ENCODE measurements around the gene CNEP1R1.

The CNEP1R1 gene

DNA sequence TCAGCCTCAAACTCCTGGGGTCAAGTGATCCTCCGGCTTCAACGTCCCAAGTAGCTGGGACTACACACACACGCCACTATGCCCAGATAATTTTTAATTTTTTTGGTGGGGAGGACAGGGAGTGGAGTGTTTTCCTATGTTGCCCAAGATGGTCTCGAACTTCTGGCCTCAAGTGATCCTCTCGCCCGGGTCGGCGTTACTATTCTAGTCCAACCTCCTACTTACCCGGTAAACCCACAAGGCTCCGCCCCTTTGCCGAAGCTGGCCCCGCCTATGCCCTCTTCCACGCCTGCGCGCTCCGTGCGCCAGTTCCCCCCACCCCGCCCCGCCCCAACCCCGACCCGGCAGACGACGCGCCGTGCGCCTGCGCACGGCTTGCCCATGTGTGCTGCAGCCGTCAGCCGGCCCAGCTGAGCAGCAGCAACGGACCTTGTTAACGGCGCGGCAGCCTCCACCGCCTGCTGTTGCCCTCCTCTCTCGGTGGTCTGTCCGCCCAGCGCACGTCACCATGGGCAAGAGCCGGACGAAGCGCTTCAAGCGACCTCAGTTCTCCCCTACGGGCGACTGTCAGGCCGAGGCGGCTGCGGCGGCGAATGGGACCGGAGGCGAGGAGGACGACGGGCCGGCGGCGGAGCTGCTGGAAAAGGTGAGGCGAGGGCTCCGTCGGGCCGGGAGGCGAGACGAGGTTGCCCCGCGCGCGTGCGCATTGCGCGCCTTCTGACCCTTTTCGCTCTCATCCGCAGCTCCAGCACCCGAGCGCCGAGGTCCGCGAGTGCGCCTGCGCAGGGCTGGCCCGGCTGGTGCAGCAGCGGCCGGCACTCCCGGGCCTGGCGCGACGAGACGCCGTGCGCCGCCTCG, 40.8 kb downstream of the CNEP1R1 start, which contains the start of gene HEATR3:
HEATR3 (plus strand) TSS at position 347 of the 858 bp plus-strand sequence; CDS start at position 509, 162 bp downstream.
- peak; percentile 94 for DNase-seq

DNA sequence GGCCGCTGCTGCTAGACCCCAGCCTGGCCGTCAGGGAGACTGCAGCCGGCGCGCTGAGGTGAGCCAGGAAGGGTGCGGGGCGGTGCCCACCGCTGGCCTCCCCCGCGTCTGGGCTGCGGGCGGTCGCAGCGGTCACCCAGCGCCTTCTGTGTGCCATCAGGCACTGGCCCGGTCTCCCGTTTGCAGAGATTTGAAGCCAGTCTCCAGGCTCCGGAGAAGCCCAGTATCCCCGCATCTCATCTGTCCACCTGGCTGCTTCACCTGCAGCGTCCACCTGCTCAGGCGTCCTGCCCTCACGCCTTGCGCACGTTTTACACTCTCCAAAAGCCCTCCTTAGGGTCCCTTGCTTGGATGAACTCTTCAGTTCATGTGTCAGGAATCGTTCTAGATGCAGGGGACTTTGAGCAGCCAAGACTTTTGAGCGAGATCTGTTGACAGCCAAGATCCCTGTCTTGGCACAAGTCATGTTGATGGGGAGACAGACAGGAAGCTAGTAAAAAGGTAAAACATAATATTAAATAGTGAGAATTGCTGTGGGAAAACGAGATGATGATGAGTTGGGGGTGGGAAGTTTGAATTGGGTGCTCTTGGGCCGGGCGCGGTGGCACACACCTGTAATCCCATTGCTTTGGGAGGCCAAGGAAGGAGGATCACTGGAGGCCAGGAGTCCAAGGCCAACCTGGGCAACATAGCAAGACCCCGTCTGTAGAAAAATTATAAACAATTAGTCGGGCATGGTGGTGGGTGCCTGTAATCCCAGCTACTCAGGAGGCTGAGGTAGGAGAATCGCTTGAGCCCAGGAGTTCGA, 41.7 kb downstream of the CNEP1R1 start:
- DNase-seq = no peak

DNA sequence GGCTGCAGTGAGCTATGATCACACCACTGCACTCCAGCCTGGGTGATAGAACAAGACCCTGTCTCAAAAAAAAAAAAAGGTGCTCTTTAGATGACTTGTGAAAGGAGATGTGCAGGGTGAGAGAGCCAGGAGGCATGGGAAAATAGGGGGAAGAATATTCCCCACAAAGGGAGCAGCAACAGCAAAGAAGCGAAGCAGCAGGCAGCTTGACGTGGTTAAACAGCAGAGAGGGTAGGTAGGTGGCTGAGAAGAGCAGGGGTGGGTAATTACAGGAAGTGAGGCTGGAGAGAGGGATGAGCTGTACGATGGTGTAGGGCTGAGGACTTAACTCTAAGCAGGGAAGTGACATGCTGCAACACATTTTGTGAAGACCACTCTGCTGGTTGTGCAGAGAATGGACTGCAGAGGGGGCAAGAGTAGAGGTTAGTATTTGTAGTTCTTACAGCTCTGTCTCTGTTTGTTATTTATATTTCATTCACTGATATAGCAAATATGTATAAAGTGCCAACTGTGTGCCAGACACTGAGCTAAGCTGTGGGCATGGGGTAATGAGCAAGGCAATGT, 42.3 kb downstream of the CNEP1R1 start:
- no peak for DNase-seq

DNA sequence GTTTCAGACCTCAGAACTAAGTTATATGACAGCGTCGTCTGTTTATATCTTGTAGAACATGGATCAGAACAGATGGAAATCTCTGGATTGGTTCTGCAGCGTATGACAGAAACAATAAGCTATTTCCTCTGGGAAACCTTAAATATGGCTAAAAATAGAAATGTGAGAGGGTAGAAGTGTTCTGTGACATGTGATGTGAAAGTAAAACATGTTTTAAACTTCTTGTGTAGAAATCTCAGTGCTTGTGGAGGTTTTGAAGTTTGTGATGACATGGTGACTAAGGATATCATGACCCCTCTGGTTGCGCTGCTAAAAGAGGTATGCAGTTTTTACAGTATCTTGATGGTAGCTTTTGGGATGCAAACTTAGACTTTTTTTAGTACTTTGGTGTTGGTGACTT, 43.5 kb downstream of the CNEP1R1 start:
- no peak for DNase-seq

DNA sequence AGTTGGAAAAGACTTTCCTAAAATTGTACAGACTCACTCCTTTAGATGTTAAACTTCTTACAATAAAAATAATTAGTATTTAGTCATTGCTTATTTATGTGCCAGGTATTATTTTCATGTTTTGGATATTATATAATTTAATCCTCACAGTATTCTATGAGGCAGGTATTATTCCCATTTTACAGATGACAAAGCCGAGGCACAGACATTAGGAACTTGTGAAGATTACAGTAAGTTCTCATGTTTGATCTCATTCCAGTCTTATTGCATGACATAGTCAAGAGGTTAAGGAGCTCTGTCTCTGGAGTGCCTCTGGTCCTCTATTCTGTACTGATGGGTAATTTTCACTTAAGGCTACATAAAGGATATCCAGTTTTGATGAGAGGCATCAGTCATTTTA, 44.0 kb downstream of the CNEP1R1 start:
- DNase-seq = no peak

DNA sequence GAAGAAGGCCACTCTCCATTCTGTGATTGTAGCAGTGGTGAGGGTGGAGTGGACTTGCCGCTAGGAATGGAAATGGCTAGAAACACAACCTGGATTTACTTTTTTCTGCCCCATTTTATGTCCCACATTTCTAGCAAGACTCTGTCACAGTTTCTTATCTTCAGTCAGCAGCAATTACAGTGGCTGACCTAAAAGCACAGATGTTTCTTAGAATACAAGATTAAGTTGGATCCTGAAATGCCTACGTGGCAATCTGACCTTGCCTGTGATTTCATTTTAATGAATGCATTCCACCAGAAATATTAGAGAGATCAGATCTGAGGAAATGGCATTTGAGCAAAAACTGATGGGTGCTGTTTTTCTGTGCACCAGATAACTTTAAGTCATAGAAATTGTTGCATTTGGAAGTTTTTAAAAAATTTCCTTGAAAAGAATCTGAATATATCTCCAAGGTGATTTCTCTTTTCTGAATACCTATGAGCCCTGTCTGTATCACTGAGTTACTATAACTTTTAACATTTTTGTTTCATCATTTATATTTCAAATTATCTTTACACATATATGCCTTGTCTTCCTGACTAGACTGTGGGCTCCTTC, 46.1 kb downstream of the CNEP1R1 start:
- DNase-seq = no peak

DNA sequence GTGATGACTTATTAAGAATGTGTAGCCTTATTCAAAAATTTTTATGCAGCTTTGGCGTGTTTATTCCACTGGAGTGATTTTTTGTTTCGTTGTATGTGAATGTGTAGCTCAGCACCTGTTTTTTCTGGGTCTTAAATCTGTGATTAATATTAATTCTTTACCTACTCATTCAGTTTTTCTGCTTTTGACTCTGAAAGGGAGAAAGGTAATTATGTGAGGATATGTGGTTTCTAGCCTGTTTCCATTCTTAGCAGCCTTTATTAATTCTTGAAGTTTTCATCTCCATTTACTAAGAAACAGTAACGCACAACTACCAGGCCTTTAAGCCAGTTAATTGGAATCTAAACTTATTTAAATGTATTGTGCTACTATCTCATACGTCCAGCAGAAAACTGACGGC, 47.7 kb downstream of the CNEP1R1 start:
- DNase-seq = no peak

DNA sequence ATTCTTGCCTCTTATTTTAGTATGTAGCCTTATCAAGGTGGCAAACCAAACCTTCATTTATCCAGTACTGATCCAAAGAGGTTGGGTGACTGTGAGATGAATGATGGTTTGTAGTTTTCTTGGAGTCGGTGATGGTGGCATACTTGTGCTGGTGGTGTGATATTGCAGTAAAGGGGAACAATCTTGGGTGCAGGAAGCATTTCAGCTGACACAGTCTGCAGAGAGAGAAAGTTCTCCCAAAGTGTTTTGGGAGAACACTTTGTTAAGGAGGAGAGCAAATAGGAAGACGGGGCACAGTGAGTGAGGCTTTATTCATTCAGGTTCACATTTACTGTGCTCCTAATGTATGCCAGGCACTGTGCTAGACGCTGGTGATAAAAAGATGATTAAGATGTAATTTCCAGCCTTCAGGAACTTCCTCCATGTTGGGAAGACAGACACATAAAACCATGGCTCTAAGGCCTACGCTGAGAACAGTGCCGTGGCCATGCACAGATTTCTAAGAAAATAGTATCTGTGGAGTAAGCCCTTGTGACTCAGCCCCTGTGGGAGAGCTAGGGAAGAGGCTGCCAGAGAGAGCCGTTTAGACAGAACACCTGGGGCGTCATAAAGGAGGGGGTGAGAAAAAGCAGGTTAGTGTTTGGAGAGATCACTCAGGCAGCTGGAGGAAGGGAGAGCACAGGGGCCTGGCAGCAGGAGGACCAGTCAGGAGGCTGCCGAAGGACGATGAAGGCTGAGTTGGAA, 54.5 kb downstream of the CNEP1R1 start:
- DNase-seq = no peak

DNA sequence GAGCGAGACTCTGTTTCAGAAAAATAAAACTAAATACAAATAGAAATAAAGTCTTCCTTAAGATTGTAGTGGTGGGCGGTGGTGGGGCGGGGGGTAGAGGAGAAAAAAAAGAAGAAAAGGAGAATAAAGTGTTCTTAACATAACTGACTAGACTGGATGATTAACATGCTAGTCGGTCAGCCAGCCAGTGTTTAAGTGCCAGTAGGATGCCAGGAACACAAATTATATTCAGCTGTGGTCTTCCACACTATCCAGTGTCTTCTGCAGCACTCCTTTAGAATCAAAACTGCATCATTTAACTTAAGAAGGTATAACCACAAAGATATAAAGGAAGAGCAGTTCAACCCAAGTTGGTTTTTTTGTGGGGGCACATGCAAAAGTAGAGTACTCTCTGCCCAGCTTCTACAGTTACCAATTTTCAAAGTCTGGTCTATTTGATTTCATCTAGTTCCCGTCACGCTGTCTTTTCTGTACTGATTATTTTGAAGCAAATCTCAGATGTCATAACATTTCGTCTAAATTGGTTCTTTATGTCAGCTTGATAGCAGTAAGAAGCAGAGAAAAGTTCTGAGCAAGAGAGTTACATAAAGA, 56.5 kb downstream of the CNEP1R1 start:
- no peak for DNase-seq

DNA sequence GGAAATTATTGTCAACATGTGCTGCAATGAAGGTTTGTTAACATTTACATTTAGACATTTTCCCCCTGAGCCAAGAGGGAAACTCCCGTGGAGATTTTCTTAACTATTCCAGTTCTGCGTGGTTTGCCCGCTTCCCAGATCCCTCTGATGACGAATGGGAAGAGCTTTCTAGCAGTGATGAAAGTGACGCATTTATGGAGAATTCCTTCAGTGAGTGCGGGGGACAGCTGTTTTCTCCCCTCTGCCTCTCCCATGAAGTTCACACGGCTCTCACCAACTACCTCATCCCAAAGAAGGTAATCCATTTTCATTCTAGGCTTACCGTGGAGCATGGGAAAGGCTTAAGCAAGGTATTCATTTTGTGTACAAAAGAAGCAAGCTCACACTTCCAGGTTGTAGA, 59.0 kb downstream of the CNEP1R1 start:
- DNase-seq = no peak

DNA sequence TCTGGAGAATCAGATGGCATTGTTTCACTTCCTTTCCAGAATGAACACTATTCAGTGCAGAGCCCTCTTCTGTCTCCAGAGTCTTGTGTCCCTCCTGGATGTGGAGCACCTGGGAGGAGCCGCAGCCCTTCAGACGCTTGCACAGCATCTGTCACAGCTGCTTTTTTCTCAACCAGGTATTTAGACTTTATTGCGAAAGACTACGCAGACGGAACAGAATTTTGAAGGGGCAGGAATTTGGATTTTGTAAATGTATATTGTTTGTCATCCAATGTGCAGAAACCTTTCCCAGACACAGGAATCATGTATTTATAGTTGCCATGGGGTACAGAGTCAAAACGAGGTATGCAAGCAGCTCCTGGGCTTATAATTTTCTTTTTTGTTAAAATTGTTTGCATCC, 61.2 kb downstream of the CNEP1R1 start:
- no peak for DNase-seq

All from stimulated activated CD4-positive, alpha-beta T cell treated with anti-CD3 and anti-CD28 coated beads, Interleukin-12 subunit alpha, Interleukin-12 subunit beta, amount 100 ng/mL, for 4 hours (primary cell).